ENCODE data around the gene WDR54. TPM values are rescaled to one million over a fixed set of nuclear protein-coding genes. Genes with fewer than 3 reads are reported as not detected.

WDR54 gene
- total RNA-seq, 1 experiment from 2014 or later = 27.7 TPM

DNA sequence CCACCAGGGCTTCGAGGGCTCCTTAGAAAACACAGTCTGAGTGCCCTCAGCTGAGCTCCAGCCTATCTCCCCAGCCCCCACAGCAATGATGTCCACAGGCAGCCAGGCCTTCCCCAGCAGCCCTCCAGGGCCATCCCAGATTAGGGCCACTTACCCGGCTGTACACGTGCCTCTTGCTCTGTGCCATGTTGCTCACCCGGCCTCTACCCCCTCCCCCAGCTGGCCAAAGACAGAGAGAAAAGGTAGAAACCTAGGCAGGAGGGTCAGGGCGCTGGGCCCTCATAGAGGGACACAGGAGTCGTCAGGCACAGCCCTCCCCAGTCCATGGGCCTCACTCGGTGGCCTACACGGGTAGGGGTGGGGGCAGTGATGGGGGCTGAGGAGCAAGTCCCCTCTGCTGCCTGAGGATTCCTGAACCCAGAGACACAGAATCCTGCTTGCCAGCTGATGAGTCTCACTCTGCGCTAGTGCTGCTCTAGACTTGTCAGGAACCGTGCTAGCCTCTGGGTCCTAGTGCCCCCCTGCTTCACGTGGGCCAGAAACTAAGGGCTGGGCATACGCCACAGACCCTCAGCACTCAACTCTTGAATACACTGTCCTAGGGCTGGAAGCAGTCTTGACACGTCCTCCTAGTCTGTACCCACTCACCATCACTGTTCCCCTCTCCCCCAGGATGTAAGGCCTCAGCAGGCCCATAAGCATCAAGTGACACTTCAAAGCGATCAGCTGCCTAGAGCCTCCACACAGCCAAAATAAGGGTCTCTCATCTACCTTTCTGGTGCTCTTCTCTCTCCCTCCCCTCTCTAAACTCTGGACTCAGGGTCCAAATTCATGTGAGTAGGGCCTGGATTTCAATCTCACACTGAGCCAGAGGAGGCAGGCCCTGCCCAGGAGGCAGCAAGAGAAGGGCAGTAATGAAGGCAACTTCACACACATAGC is 41.4 kb upstream of the WDR54 start, which contains the start of gene DCTN1:
Gene DCTN1 (minus strand): TSS at position 461 of the 939 bp plus-strand sequence. CDS start 274 bp downstream, at position 187.
- H3K27ac ChIP-seq (ENCODE audit: low read length) = no peak within 1 kb of the TSS
- no peak for DNase-seq (ENCODE audit: low read depth, low spot score)

More for the DNA sequence above, 41.4 kb upstream of the WDR54 start, which contains the start of gene DCTN1:
- TF ChIP-seq CTCF (IDR thresholded peaks at IDR 0.05) = no peak
- TF ChIP-seq TCF7L2 (IDR thresholded peaks at IDR 0.05; ENCODE audit: low read depth, low read length) = peak; percentile 46; the same call in 1 of the 2 replicates
- TF ChIP-seq REST (IDR thresholded peaks at IDR 0.05; ENCODE audit: insufficient read depth in 1 of 2, low read depth in 2 of 2, low read length in 1 of 2) = no peak
- no peak for TF ChIP-seq POLR2AphosphoS5 (IDR thresholded peaks at IDR 0.05; ENCODE audit: low read depth, low read length)
- TF ChIP-seq SIN3A (IDR thresholded peaks at IDR 0.05; ENCODE audit: borderline replicate concordance, insufficient read depth, low read depth, low read length) = no peak
- no TSS peak for BruUV-seq (replicated peaks)
- H3K4me3 ChIP-seq (ENCODE audit: low read depth in 2 of 2, low read length in 2 of 2) = no peak within 1 kb of the TSS
- ATAC-seq = peak; percentile 81
- peaks cover 4% of the 10 kb centered on the region; the same call in 1 of the 2 replicates for H3K36me3 ChIP-seq (ENCODE audit: control insufficient read depth, insufficient read depth, low read length)
- no peaks in the 10 kb centered on the region for H3K27me3 ChIP-seq (ENCODE audit: control insufficient read depth, insufficient read depth, low read length)
- H3K9me3 ChIP-seq (ENCODE audit: control insufficient read depth, insufficient read depth, low read depth, low read length) = no peaks in the 10 kb centered on the region
- H3K4me1 ChIP-seq (ENCODE audit: control insufficient read depth, insufficient read depth, low read length) = peaks cover 6% of the 10 kb centered on the region; the same call in 1 of the 2 replicates
- POLR2A ChIA-PET = interaction anchor here (0.5 kb wide), 1 partner anchor 40 kb away, joined by 8 read pairs; no protein-coding TSS in a partner anchor
- CTCF ChIA-PET = no interaction called here
- in situ Hi-C loops (cut with HindIII; ENCODE audit: low pct_unique_long_range_greater_than_20kb, low sequenced_read_pairs) (no loop called here), intact Hi-C loops (cut with micrococcal nuclease; ENCODE audit: unreplicated experiment) (no loop called here)
